Heart left ventricle (tissue), 16 donors: ENCODE measurements around the gene MSANTD3. TPM values are rescaled to one million over a fixed set of nuclear protein-coding genes. Genes with fewer than 3 reads are reported as not detected.
A peak's percentile ranks its signal among the peaks of the same experiment; 100 is the strongest.

Source experiments
- ATAC-seq, 4 donors: fragments of 200-7000 bp; cut with Tn5 transposase; one replicate each; pipeline ENCODE4 v1.9.1; 2020 to 2022; ENCODE audit warnings: moderate library complexity in 4 of 4, mild to moderate bottlenecking in 3 of 4, moderate number of reproducible peaks in 1 of 4
- DNase-seq, 5 donors: peaks; one replicate each; pipeline ENCODE4 v3.0.0-alpha.2; 2020
- H3K27ac ChIP-seq, 12 donors: fragments of 200-600 bp; sonication (generic) in 4 of 12; one replicate each; pipeline versions ENCODE4 v1.5.0 to v1.8.0; 2016 to 2022; ENCODE audit warnings: mild to moderate bottlenecking in 2 of 12
- H3K27me3 ChIP-seq, 9 donors: fragments of 200-600 bp; sonication (generic) in 2 of 9; one replicate each; pipeline versions ENCODE4 v1.5.1 to v1.8.0; 2016 to 2022; ENCODE audit warnings: mild to moderate bottlenecking in 3 of 9
- H3K36me3 ChIP-seq, 9 donors: fragments of 200-600 bp; sonication (generic) in 2 of 9; one replicate each; pipeline versions ENCODE4 v1.5.0 to v1.8.0; 2018 to 2022; ENCODE audit warnings: mild to moderate bottlenecking in 2 of 9
- H3K4me1 ChIP-seq, 12 donors: fragments of 200-600 bp; sonication (generic) in 4 of 12; one replicate each; pipeline versions ENCODE4 v1.5.0 to v1.8.0; 2016 to 2022; ENCODE audit warnings: mild to moderate bottlenecking in 3 of 12
- H3K4me3 ChIP-seq, 12 donors: fragments of 200-600 bp; sonication (generic) in 4 of 12; one replicate each; pipeline versions ENCODE4 v1.5.0 to v1.8.0; 2017 to 2022; ENCODE audit warnings: mild to moderate bottlenecking in 9 of 12, moderate library complexity in 4 of 12
- H3K9me3 ChIP-seq, 12 donors: fragments of 200-600 bp; sonication (generic) in 4 of 12; one replicate each; pipeline versions ENCODE4 v1.5.0 to v1.8.0; 2016 to 2022; ENCODE audit warnings: mild to moderate bottlenecking in 1 of 12
- CTCF ChIP-seq, 12 donors: fragments of 200-600 bp; sonication (generic) in 4 of 12; IDR thresholded peaks; one replicate each; pipeline versions ENCODE4 v1.5.0 to v1.8.0; 2018 to 2022; ENCODE audit warnings: antibody characterized with exemption in 12 of 12, mild to moderate bottlenecking in 5 of 12
- POLR2A ChIP-seq, 2 donors: fragments of 450-650 bp; IDR thresholded peaks; one replicate each; pipeline ENCODE4 v1.6.1; 2017; ENCODE audit warnings: antibody characterized with exemption in 2 of 2, mild to moderate bottlenecking in 2 of 2, moderate library complexity in 2 of 2
- WGBS, 4 donors: extraction: QIAGEN DNeasy Blood & Tissue Kit in 2 of 4; methylation state at CpG; one replicate each; pipeline versions ENCODE4 v1.1.5 to v1.1.7; 2013 to 2018; 5-methylcytosine and 5-hydroxymethylcytosine counted together
- intact Hi-C, 10 donors: fragments of 100-400 bp; cut with DNase I; formaldehyde crosslinking; loops; one replicate each; pipeline versions ENCODE4 v1.11.1 to v1.14.2; 2022
- polyA plus RNA-seq, 2 donors: library from polyadenylated mRNA; stranded (reverse); fragments of 200-250 nt; gene quantifications; one replicate each; pipeline ENCODE4 v1.2.3, GENCODE V29; 2013
- total RNA-seq, 9 donors: library from RNA; depleted of rRNA in 2 of 9; stranded (reverse); fragments of >200 nt in 2 of 9; fragmentation: NEBNext Ultra II Directional in 3 of 9; extraction: Animal tissue kit (Norgen Biotek cat#: 25700) in 3 of 9; gene quantifications; one replicate each; pipeline versions ENCODE4 v1.1.0 to v1.2.4, GENCODE V29; 2016 to 2023
- donor health status: ischemic (EF 13 %, LVEDD 7.1; RV severe dilation, severe dysfunction).
- donor health status: healthy with polysubstance abuse.
- donor health status: DM: no; HTN: yes; CAD: no.
- donor health status: DM: no; HTN: no; CAD: no.
- donor health status: ischemic (EF 25% LVEDD 6.9; RV normal size, moderate dysfunction).
- donor health status: ischemic (EF 25% LVEDD 5.7; RV mildly dilated, moderate dysfunction).
- donor health status: healthy.
- donor health status: DM: yes; HTN: yes; CAD: no.
- donor health status: ischemic (EF 35%, LVEDD 5.7; RV mildly dilated, moderate dysfunction).
- donor health status: nonischemic (EF 11% LVEDD 7.7; RV severe dilation, severe dysfunction).
- donor health status: DM: yes; HTN: yes; CAD: no.
- donor health status: PGD.
- donor health status: ischemic (EF 29% LVEDD 5.4; RV normal size, mild dysfunction).
- donor health status: nonischemic (EF 23%, LVEDD 6.1; RV moderate dilation, normal function).

MSANTD3 gene
- total and polyA plus RNA-seq, 11 donors = 14.3 to 60.5 (median 24.1) TPM

- Histone ChIP-seq H3K9me3 (no peaks in the 10 kb centered on the region), H3K27ac (peak overlapping the region in 1 of 12 donors; percentile 30), H3K27me3 (no peaks in the 10 kb centered on the region), H3K4me1 (peaks cover 0 to 10% (median 0%) of the 10 kb centered on the region in 12 donors), H3K4me3 (no peak overlapping the region), H3K36me3 (peaks cover 0 to 3% (median 0%) of the 10 kb centered on the region in 9 donors)
- ATAC-seq = no peak
- no peak for TF ChIP-seq POLR2A (IDR thresholded peaks at IDR 0.05)
- TF ChIP-seq CTCF (IDR thresholded peaks at IDR 0.05) = no peak
- no peak for DNase-seq
- 73 to 89% (median 86%) methylated on average over 2 of the region's 2 CpGs for WGBS, 4 donors
- intact Hi-C loops = no loop called here
These were observed 32.1 kb upstream of the MSANTD3 start for GRCh38 chr9:100394816-100395215.

DNA sequence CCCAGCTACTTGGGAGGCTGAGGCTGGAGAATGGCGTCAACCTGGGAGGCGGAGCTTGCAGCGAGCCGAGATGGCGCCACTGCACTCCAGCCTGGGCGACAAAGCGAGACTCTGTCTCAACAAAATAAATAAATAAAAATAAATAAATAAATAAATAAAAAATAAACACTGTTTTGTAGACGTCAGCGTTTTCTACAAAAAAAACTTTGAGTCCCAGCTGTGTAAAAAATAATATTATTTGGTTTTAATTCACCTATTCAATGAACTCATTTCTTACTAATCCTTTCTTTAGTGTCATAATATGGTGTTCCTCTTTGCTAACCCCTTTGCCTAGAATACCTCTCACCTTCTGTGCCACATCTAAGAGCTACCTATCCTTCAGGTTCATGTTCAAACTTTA, 30.2 kb upstream of the MSANTD3 start:
- Histone ChIP-seq H3K9me3 (no peaks in the 10 kb centered on the region), H3K27me3 (no peaks in the 10 kb centered on the region), H3K36me3 (peaks cover 0 to 3% (median 0%) of the 10 kb centered on the region in 9 donors), H3K27ac (no peak overlapping the region), H3K4me3 (no peak overlapping the region), H3K4me1 (peaks cover 0 to 10% (median 0%) of the 10 kb centered on the region in 12 donors)
- intact Hi-C loops = no loop called here
- DNase-seq = no peak
- no peak for TF ChIP-seq POLR2A (IDR thresholded peaks at IDR 0.05)
- TF ChIP-seq CTCF (IDR thresholded peaks at IDR 0.05) = no peak
- 94 to 99% (median 96%) methylated on average over 9 of the region's 9 CpGs for WGBS, 4 donors
- no peak for ATAC-seq

GRCh38 chr9:100397529-100398266, 29.2 kb upstream of the MSANTD3 start:
- H3K9me3 ChIP-seq = no peaks in the 10 kb centered on the region
- 80 to 84% (median 82%) methylated on average over 3 of the region's 3 CpGs for WGBS, 4 donors
- intact Hi-C loops = no loop called here

More at GRCh38 chr9:100397529-100398266, 29.2 kb upstream of the MSANTD3 start:
- Histone ChIP-seq H3K4me3 (no peak overlapping the region), H3K36me3 (peaks cover 0 to 3% (median 0%) of the 10 kb centered on the region in 9 donors), H3K27me3 (no peaks in the 10 kb centered on the region), H3K4me1 (peaks cover 0 to 10% (median 0%) of the 10 kb centered on the region in 12 donors), H3K27ac (no peak overlapping the region)
- no peak for DNase-seq
- TF ChIP-seq CTCF (IDR thresholded peaks at IDR 0.05) (no peak), POLR2A (IDR thresholded peaks at IDR 0.05) (no peak)
- ATAC-seq = no peak
